ENCODE results near the gene AMOTL2. TPM values are rescaled to one million over a fixed set of nuclear protein-coding genes. Genes with fewer than 3 reads are reported as not detected.
A peak's percentile ranks its signal among the peaks of the same experiment; 100 is the strongest.

The AMOTL2 gene
- total RNA-seq, 1 donor from 2014 or later, result not detected

GRCh38 chr3:134376385-134376765 is 2.1 kb upstream of the AMOTL2 start:
- H3K27me3 Mint-ChIP-seq, result peaks cover 49% of the 10 kb centered on the region
- ChIA-PET POLR2A (no interaction called here), CTCF (no interaction called here)
- no peak for DNase-seq
- H3K4me3 Mint-ChIP-seq, result no peak overlapping the region
- intact Hi-C loops (cut with micrococcal nuclease), result loop anchor here (5.0 kb wide), 1 partner anchor 164 kb away; no protein-coding TSS in a partner anchor
- no peak overlapping the region for H3K27ac Mint-ChIP-seq
- peaks cover 7% of the 10 kb centered on the region for H3K9me3 Mint-ChIP-seq
- H3K36me3 Mint-ChIP-seq (ENCODE audit: low read depth), result no peaks in the 10 kb centered on the region
- TF ChIP-seq, protein P1, sequence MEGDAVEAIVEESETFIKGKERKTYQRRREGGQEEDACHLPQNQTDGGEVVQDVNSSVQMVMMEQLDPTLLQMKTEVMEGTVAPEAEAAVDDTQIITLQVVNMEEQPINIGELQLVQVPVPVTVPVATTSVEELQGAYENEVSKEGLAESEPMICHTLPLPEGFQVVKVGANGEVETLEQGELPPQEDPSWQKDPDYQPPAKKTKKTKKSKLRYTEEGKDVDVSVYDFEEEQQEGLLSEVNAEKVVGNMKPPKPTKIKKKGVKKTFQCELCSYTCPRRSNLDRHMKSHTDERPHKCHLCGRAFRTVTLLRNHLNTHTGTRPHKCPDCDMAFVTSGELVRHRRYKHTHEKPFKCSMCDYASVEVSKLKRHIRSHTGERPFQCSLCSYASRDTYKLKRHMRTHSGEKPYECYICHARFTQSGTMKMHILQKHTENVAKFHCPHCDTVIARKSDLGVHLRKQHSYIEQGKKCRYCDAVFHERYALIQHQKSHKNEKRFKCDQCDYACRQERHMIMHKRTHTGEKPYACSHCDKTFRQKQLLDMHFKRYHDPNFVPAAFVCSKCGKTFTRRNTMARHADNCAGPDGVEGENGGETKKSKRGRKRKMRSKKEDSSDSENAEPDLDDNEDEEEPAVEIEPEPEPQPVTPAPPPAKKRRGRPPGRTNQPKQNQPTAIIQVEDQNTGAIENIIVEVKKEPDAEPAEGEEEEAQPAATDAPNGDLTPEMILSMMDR (IDR thresholded peaks at IDR 0.05), result no peak
- no peak for ATAC-seq (ENCODE audit: low read depth)
- peaks cover 17% of the 10 kb centered on the region for H3K4me1 Mint-ChIP-seq

DNA sequence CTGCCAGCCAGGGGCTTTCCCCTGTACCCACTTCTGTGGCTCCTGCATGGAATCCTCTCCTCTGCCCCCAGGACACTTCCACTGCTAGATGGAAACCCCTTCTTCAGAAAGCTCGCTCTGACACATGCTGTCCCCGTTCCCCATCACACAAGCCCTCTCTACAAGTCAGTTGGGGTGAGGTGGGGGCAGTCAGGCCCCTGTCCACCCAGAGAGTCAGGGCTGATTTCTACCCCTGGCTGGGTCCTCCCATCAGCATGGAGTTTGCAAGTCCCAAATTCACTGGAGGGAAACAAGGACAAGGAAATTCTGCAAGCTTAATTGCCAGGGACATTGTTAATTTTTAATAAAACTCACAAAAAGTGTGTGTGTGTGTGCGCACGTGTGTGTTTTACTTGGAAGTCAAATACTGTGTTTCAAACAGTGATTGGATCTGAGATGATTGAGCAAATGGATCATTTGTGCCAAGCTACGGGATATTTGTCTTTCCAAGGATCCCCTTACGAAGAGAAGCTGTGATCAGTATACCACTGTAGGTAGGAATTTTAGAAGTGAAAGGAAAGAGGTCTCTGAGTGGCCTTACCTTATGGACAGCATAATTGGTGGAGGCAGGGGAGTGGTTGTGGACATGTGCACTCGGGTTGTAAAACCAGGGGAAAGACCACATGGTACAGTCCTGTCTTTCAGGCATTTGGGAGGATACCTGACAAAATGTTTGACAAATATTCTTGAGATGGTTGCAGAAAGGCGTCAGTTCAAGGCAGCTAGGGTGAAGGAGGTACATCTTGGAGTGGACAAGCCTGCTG is 1.5 kb upstream of the AMOTL2 start:
- peaks cover 17% of the 10 kb centered on the region for H3K4me1 Mint-ChIP-seq
- H3K27ac Mint-ChIP-seq, result no peak overlapping the region
- intact Hi-C loops (cut with micrococcal nuclease), result loop anchor here (5.0 kb wide), 1 partner anchor 163 kb away; no protein-coding TSS in a partner anchor
- no peak for ATAC-seq (ENCODE audit: low read depth)
- peaks cover 4% of the 10 kb centered on the region for H3K9me3 Mint-ChIP-seq
- no peak overlapping the region for H3K4me3 Mint-ChIP-seq
- DNase-seq, result peak; percentile 5
- peaks cover 51% of the 10 kb centered on the region for H3K27me3 Mint-ChIP-seq
- H3K36me3 Mint-ChIP-seq (ENCODE audit: low read depth), result no peaks in the 10 kb centered on the region
- POLR2A ChIA-PET, result no interaction called here
- CTCF ChIA-PET, result no interaction called here
- TF ChIP-seq, protein P1 (IDR thresholded peaks at IDR 0.05), result no peak

DNA sequence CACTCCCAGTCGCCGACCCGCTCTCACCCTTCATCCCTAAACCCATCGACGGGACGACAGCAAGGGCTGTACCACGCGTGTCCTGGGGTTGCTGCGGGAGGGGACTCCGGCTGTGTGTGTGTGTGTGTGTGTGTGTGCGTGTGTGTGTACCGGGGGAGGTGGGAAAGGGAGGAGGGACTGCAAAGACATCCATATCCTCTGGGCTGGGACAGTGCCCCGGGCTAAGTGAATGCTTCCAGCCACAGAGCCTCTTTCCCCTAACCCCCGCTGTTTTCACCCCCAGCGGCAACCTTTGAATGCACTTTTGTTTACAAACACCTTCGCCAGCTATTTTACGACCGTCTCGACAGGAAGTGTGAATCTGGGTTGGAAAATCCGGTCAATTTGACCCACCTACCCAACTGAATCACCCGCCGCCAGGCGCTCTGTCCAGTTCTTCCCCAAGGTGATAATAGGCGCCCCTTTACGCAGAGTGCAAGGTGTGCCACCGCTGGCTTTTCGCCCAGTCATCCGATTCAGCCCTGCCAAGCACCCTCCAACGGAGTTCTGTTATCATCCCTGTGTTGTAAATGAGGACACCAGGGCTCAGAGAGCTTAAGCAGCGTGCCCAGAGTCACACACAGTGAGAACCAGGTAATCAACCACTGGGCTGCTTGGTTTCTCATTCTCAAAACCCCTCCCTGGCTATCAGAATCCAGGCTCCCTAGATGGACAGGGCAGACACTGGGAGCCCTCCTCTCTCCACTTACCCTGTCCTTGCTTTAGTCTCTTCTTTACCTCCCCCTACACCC is 739 bp upstream of the AMOTL2 start:
- CTCF ChIA-PET, result no interaction called here
- Mint-ChIP-seq H3K4me3 (peak overlapping the region; percentile 65), H3K27ac (no peak overlapping the region), H3K36me3 (ENCODE audit: low read depth) (no peaks in the 10 kb centered on the region), H3K9me3 (peaks cover 3% of the 10 kb centered on the region), H3K4me1 (peaks cover 11% of the 10 kb centered on the region), H3K27me3 (peaks cover 51% of the 10 kb centered on the region)
- ATAC-seq (ENCODE audit: low read depth) (no peak), DNase-seq (no peak)
- intact Hi-C loops (cut with micrococcal nuclease), result loop anchor here (5.0 kb wide), 1 partner anchor 163 kb away; no protein-coding TSS in a partner anchor
- POLR2A ChIA-PET, result no interaction called here
- TF ChIP-seq, protein P1 (IDR thresholded peaks at IDR 0.05), result no peak

- peaks cover 11% of the 10 kb centered on the region for H3K4me1 Mint-ChIP-seq
- intact Hi-C loops (cut with micrococcal nuclease), result no loop called here
- peaks cover 48% of the 10 kb centered on the region for H3K27me3 Mint-ChIP-seq
- ChIA-PET CTCF (no interaction called here), POLR2A (no interaction called here)
- ATAC-seq (ENCODE audit: low read depth), result no peak
- DNase-seq, result no peak
- H3K9me3 Mint-ChIP-seq, result no peaks in the 10 kb centered on the region
- H3K36me3 Mint-ChIP-seq (ENCODE audit: low read depth), result no peaks in the 10 kb centered on the region
- TF ChIP-seq, protein P1 (IDR thresholded peaks at IDR 0.05), result no peak
- H3K4me3 Mint-ChIP-seq, result peak overlapping the region; percentile 48
- no peak overlapping the region for H3K27ac Mint-ChIP-seq
Observed at GRCh38 chr3:134373271-134374104, 759 bp downstream of the AMOTL2 start.
